Endothelial cell of coronary artery (primary cell): ENCODE results near the gene ZFAND3. TPM values are rescaled to one million over a fixed set of nuclear protein-coding genes. Genes with fewer than 3 reads are reported as not detected.

Source experiments
- total RNA-seq: library from RNA; depleted of rRNA; stranded (reverse); fragments of >200 nt; gene quantifications from 2 replicates; pipeline ENCODE4 v1.2.3, GENCODE V29; 2014

The ZFAND3 gene
- total RNA-seq, result 15.3 and 27.5 TPM in 2 replicates

GRCh38 chr6:37819177-37819801 is at the start of gene ZFAND3:
ZFAND3 (plus strand) TSS chr6:37819727; CDS start chr6:37819946, 219 bp downstream.

Other genes with a start within 250 kb of the ZFAND3 start
- gene MDGA1, start 121.8 kb upstream of the ZFAND3 start, total RNA-seq, result 0.09 and 1.0 TPM in 2 replicates